CD4-positive, alpha-beta memory T cell (primary cell): ENCODE results near the gene FLACC1. TPM values are rescaled to one million over a fixed set of nuclear protein-coding genes. Genes with fewer than 3 reads are reported as not detected.

Experiments used
- CTCF ChIA-PET: fragments of 350-600 bp; sonication (Branson Sonifier 250); formaldehyde crosslinking; loops from one replicate; lab custom pipeline; 2021; ENCODE audit warnings: inconsistent platforms; ENCODE audit not compliant: partially characterized antibody; lab: Charles Lee
- POLR2A ChIA-PET: fragments of 350-600 bp; sonication (Branson Sonifier 250); formaldehyde crosslinking; loops from one replicate; lab custom pipeline; 2021; ENCODE audit not compliant: partially characterized antibody; lab: Charles Lee
- DNase-seq, 5 donors: peaks; one replicate each; pipeline versions ENCODE4 v3.0.0 to v3.0.0-alpha.2; 2020 to 2022; ENCODE audit warnings: mixed read lengths in 1 of 5
- H3K27ac ChIP-seq: one replicate; pipeline ENCODE4 v1.7.0; 2013; ENCODE audit warnings: low read depth, low read length
- H3K27me3 ChIP-seq: 2 replicates; pipeline ENCODE4 v1.7.0; 2013; ENCODE audit warnings: mild to moderate bottlenecking, low read length, moderate library complexity; ENCODE audit not compliant: insufficient read depth
- H3K36me3 ChIP-seq: 2 replicates; pipeline ENCODE4 v1.7.0; 2013; ENCODE audit warnings: mild to moderate bottlenecking, low read length, moderate library complexity; ENCODE audit not compliant: insufficient read depth
- H3K4me1 ChIP-seq: 2 replicates; pipeline ENCODE4 v1.7.0; 2013; ENCODE audit warnings: mild to moderate bottlenecking, low read length, moderate library complexity; ENCODE audit not compliant: insufficient read depth
- H3K4me3 ChIP-seq, 2 donors: one replicate each; pipeline ENCODE4 v1.7.0; 2013; ENCODE audit warnings: low read length in 2 of 2, mild to moderate bottlenecking in 1 of 2
- H3K9me3 ChIP-seq, 2 donors: one replicate each; pipeline ENCODE4 v1.7.0; 2013; ENCODE audit warnings: low read length in 2 of 2, control low read depth in 1 of 2; ENCODE audit not compliant: control insufficient read depth in 1 of 2
- H3K27ac Mint-ChIP-seq, 7 donors: one replicate each; pipeline ENCODE4 v1.8.0; 2020 to 2021; ENCODE audit warnings: mixed read lengths in 7 of 7, mild to moderate bottlenecking in 6 of 7, inconsistent platforms in 3 of 7, moderate library complexity in 3 of 7
- H3K27me3 Mint-ChIP-seq, 2 donors: one replicate each; pipeline ENCODE4 v1.8.0; 2020 to 2021; ENCODE audit warnings: mixed read lengths in 2 of 2
- H3K36me3 Mint-ChIP-seq, 2 donors: one replicate each; pipeline ENCODE4 v1.8.0; 2020 to 2021; ENCODE audit warnings: mixed read lengths in 2 of 2, inconsistent platforms in 1 of 2, mild to moderate bottlenecking in 1 of 2
- H3K4me1 Mint-ChIP-seq, 4 donors: one replicate each; pipeline ENCODE4 v1.8.0; 2020 to 2021; ENCODE audit warnings: mixed read lengths in 4 of 4, mild to moderate bottlenecking in 1 of 4
- H3K4me3 Mint-ChIP-seq, 8 donors: one replicate each; pipeline ENCODE4 v1.8.0; 2020 to 2021; ENCODE audit warnings: mixed read lengths in 8 of 8, mild to moderate bottlenecking in 7 of 8, moderate library complexity in 6 of 8, inconsistent platforms in 3 of 8
- H3K9me3 Mint-ChIP-seq, 8 donors: one replicate each; pipeline ENCODE4 v1.8.0; 2020 to 2021; ENCODE audit warnings: mixed read lengths in 8 of 8, mild to moderate bottlenecking in 5 of 8, inconsistent platforms in 3 of 8, moderate library complexity in 1 of 8
- intact Hi-C: fragments of 100-400 bp; cut with micrococcal nuclease; formaldehyde crosslinking; loops from one replicate; pipeline ENCODE4 v1.15.1; 2023
- polyA plus RNA-seq, 2 donors: library from polyadenylated mRNA; unstranded; fragments of 300-500 nt; fragmentation: Illumina TruSeq; gene quantifications; one replicate each; pipeline ENCODE4 v1.2.3, GENCODE V29; 2021
- total RNA-seq, 2 experiments: library from RNA; stranded (reverse); gene quantifications; one replicate each; pipeline ENCODE4 v1.2.3, GENCODE V29; 2021

Gene FLACC1
- total and polyA plus RNA-seq, 4 experiments from 2014 or later, result 0.39 to 10.3 (median 5.4) TPM

GRCh38 chr2:201280191-201281040 lies 76.7 kb downstream of the FLACC1 start:
- Histone ChIP-seq H3K27me3 (no peaks in the 10 kb centered on the region), H3K4me1 (peaks cover 7% of the 10 kb centered on the region), H3K27ac (no peak overlapping the region), H3K9me3 (no peaks in the 10 kb centered on the region), H3K36me3 (peaks cover 50% of the 10 kb centered on the region), H3K4me3 (no peak overlapping the region)
- ChIA-PET POLR2A (interaction anchor here (0.7 to 7.9 kb wide), 8 partner anchors 9 to 42 kb away, joined by 3 to 76 read pairs (median 4); partner anchors contain the start of gene CASP8), CTCF (interaction anchor here (1.2 to 1.7 kb wide), 6 partner anchors 13 to 84 kb away, joined by 3 to 7 read pairs (median 4); no protein-coding TSS in a partner anchor)
- Mint-ChIP-seq H3K9me3 (no peaks in the 10 kb centered on the region), H3K27ac (peak overlapping the region; percentile 47 to 94 (median 69)), H3K4me1 (peaks cover 14 to 29% (median 19%) of the 10 kb centered on the region in 4 donors), H3K36me3 (peaks cover 48 to 62% of the 10 kb centered on the region in 2 donors), H3K27me3 (no peaks in the 10 kb centered on the region), H3K4me3 (no peak overlapping the region)
- DNase-seq, result no peak
- intact Hi-C loops, result no loop called here

GRCh38 chr2:201279079-201279478 lies 78.1 kb downstream of the FLACC1 start:
- no peaks in the 10 kb centered on the region for H3K9me3 ChIP-seq
- H3K9me3 Mint-ChIP-seq, result no peaks in the 10 kb centered on the region
- DNase-seq, result no peak
- peak overlapping the region in 6 of 7 donors; percentile 47 to 85 (median 69) for H3K27ac Mint-ChIP-seq
- H3K4me1 Mint-ChIP-seq, result peaks cover 16 to 35% (median 22%) of the 10 kb centered on the region in 4 donors
- POLR2A ChIA-PET, result interaction anchor here (1.2 to 7.9 kb wide), 4 partner anchors 12 to 25 kb away, joined by 3 to 76 read pairs (median 8); partner anchors contain the start of gene CASP8
- CTCF ChIA-PET, result interaction anchor here (0.7 to 1.5 kb wide), 7 partner anchors 10 to 85 kb away, joined by 3 to 6 read pairs (median 4); partner anchors contain the start of gene CASP8
- no peaks in the 10 kb centered on the region for H3K27me3 ChIP-seq
- no peak overlapping the region for H3K27ac ChIP-seq
- H3K27me3 Mint-ChIP-seq, result no peaks in the 10 kb centered on the region
- no peak overlapping the region for H3K4me3 ChIP-seq
- intact Hi-C loops, result loop anchor here (2.0 to 5.0 kb wide), 2 partner anchors 18 to 83 kb away; partner anchors contain the start of gene CASP8
- H3K4me1 ChIP-seq, result peaks cover 7% of the 10 kb centered on the region
- H3K4me3 Mint-ChIP-seq, result no peak overlapping the region
- peaks cover 54% of the 10 kb centered on the region for H3K36me3 ChIP-seq
- H3K36me3 Mint-ChIP-seq, result peaks cover 50 to 65% of the 10 kb centered on the region in 2 donors

GRCh38 chr2:201276511-201276910 lies 80.6 kb downstream of the FLACC1 start:
- Histone ChIP-seq H3K9me3 (no peaks in the 10 kb centered on the region), H3K27ac (no peak overlapping the region), H3K36me3 (peaks cover 78% of the 10 kb centered on the region), H3K4me1 (peaks cover 29% of the 10 kb centered on the region), H3K27me3 (no peaks in the 10 kb centered on the region), H3K4me3 (no peak overlapping the region)
- Mint-ChIP-seq H3K9me3 (no peaks in the 10 kb centered on the region), H3K27me3 (no peaks in the 10 kb centered on the region), H3K27ac (peak overlapping the region in 6 of 7 donors; percentile 2 to 84 (median 48)), H3K4me3 (no peak overlapping the region), H3K36me3 (peaks cover 71 to 88% of the 10 kb centered on the region in 2 donors), H3K4me1 (peaks cover 33 to 60% (median 41%) of the 10 kb centered on the region in 4 donors)
- DNase-seq, result no peak
- ChIA-PET CTCF (interaction anchor here (1.5 to 3.0 kb wide), 5 partner anchors 11 to 87 kb away, joined by 4 to 14 read pairs (median 5); no protein-coding TSS in a partner anchor), POLR2A (interaction anchor here (1.3 to 7.9 kb wide), 5 partner anchors 12 to 43 kb away, joined by 4 to 76 read pairs (median 7); partner anchors contain the start of gene CASP8)
- intact Hi-C loops, result loop anchor here (5.0 kb wide), 1 partner anchor 86 kb away; no protein-coding TSS in a partner anchor

- intact Hi-C loops, result loop anchor here (5.0 kb wide), 1 partner anchor 86 kb away; no protein-coding TSS in a partner anchor
- H3K27ac ChIP-seq, result no peak overlapping the region
- peak overlapping the region in 5 of 7 donors; percentile 28 to 84 (median 63) for H3K27ac Mint-ChIP-seq
Observed at GRCh38 chr2:201275990-201276389, 81.2 kb downstream of the FLACC1 start.

GRCh38 chr2:201275069-201275468 lies 82.1 kb downstream of the FLACC1 start:
- ChIA-PET CTCF (interaction anchor here (0.6 to 3.1 kb wide), 5 partner anchors 14 to 77 kb away, joined by 3 to 14 read pairs (median 12); partner anchors contain the start of gene CASP8), POLR2A (interaction anchor here (0.8 to 7.9 kb wide), 3 partner anchors 11 to 28 kb away, joined by 3 to 76 read pairs (median 21); partner anchors contain the start of gene CASP8)
- Histone ChIP-seq H3K4me3 (no peak overlapping the region), H3K36me3 (peaks cover 86% of the 10 kb centered on the region), H3K27me3 (no peaks in the 10 kb centered on the region), H3K27ac (no peak overlapping the region), H3K4me1 (peaks cover 43% of the 10 kb centered on the region), H3K9me3 (no peaks in the 10 kb centered on the region)
- intact Hi-C loops, result loop anchor here (5.0 kb wide), 1 partner anchor 87 kb away; no protein-coding TSS in a partner anchor
- Mint-ChIP-seq H3K27ac (peak overlapping the region in 6 of 7 donors; percentile 28 to 89 (median 42)), H3K4me1 (peaks cover 42 to 68% (median 48%) of the 10 kb centered on the region in 4 donors), H3K4me3 (no peak overlapping the region), H3K9me3 (no peaks in the 10 kb centered on the region), H3K36me3 (peaks cover 76 to 91% of the 10 kb centered on the region in 2 donors), H3K27me3 (no peaks in the 10 kb centered on the region)
- no peak for DNase-seq

More at GRCh38 chr2:201275990-201276389, 81.2 kb downstream of the FLACC1 start:
- no peak overlapping the region for H3K4me3 ChIP-seq
- peaks cover 36 to 65% (median 46%) of the 10 kb centered on the region in 4 donors for H3K4me1 Mint-ChIP-seq
- H3K9me3 ChIP-seq, result no peaks in the 10 kb centered on the region
- DNase-seq, result no peak
- CTCF ChIA-PET, result interaction anchor here (1.6 to 3.0 kb wide), 3 partner anchors 11 to 39 kb away, joined by 3 to 14 read pairs (median 5); no protein-coding TSS in a partner anchor
- H3K27me3 ChIP-seq, result no peaks in the 10 kb centered on the region
- POLR2A ChIA-PET, result interaction anchor here (1.3 to 7.9 kb wide), 4 partner anchors 11 to 38 kb away, joined by 4 to 76 read pairs (median 7); partner anchors contain the start of gene CASP8
- peaks cover 34% of the 10 kb centered on the region for H3K4me1 ChIP-seq
- H3K36me3 ChIP-seq, result peaks cover 83% of the 10 kb centered on the region
- H3K36me3 Mint-ChIP-seq, result peaks cover 76 to 91% of the 10 kb centered on the region in 2 donors
- H3K4me3 Mint-ChIP-seq, result no peak overlapping the region
- H3K27me3 Mint-ChIP-seq, result no peaks in the 10 kb centered on the region
- H3K9me3 Mint-ChIP-seq, result no peaks in the 10 kb centered on the region

- peak overlapping the region; percentile 63 to 88 (median 84) for H3K27ac Mint-ChIP-seq
- Histone ChIP-seq H3K4me1 (peaks cover 53% of the 10 kb centered on the region), H3K4me3 (no peak overlapping the region), H3K27me3 (no peaks in the 10 kb centered on the region), H3K36me3 (peaks cover 87% of the 10 kb centered on the region), H3K9me3 (no peaks in the 10 kb centered on the region), H3K27ac (peak overlapping the region; percentile 39)
- H3K36me3 Mint-ChIP-seq, result peaks cover 75 to 93% of the 10 kb centered on the region in 2 donors
- H3K4me3 Mint-ChIP-seq, result peak overlapping the region in 6 of 8 donors; percentile 20 to 70 (median 36)
- H3K9me3 Mint-ChIP-seq, result no peaks in the 10 kb centered on the region
- H3K4me1 Mint-ChIP-seq, result peaks cover 47 to 70% (median 54%) of the 10 kb centered on the region in 4 donors
- ChIA-PET POLR2A (interaction anchor here (0.6 to 7.9 kb wide), 6 partner anchors 9 to 432 kb away, joined by 3 to 76 read pairs (median 8); partner anchors contain the start of gene CASP8), CTCF (interaction anchor here (1.3 to 3.1 kb wide), 7 partner anchors 9 to 90 kb away, joined by 3 to 13 read pairs (median 4); partner anchors contain the start of gene CASP8)
- H3K27me3 Mint-ChIP-seq, result no peaks in the 10 kb centered on the region
- DNase-seq, result peak in 3 of 5 donors; percentile 21 to 32 (median 25)
- intact Hi-C loops, result loop anchor here (2.0 kb wide), 1 partner anchor 37 kb away; no protein-coding TSS in a partner anchor
Observed at GRCh38 chr2:201273330-201273983, 83.7 kb downstream of the FLACC1 start.
